Stimulated activated naive B cell treated with anti-CD40 and anti-IgM and Interleukin-4, amounts not matched to agents 10 μg/mL and 1 μg/mL and 100 μg/mL, for 72 hours (primary cell): ENCODE results near the gene PDE3B.
"Not testable (repeated sequence)": the region's sequence is repeated elsewhere in the genome, so short reads cannot be mapped to it uniquely, and the experiment has no call there.

Experiments
- ATAC-seq, 2 donors: fragments of 150-1000 bp; cut with Tn5 transposase; replicated peaks; 2 replicates each; pipeline ENCODE4 v1.10.0; 2021; ENCODE audit warnings: moderate library complexity in 1 of 2
- DNase-seq: peaks from one replicate; pipeline ENCODE4 v3.0.0; 2021
- H3K27ac Mint-ChIP-seq: one replicate; pipeline ENCODE4 v1.8.0; 2022; ENCODE audit warnings: mild to moderate bottlenecking, mixed read lengths
- H3K27me3 Mint-ChIP-seq, 2 donors: one replicate each; pipeline ENCODE4 v1.8.0; 2022; ENCODE audit warnings: mixed read lengths in 2 of 2
- H3K36me3 Mint-ChIP-seq, 2 donors: one replicate each; pipeline ENCODE4 v1.8.0; 2022; ENCODE audit warnings: mixed read lengths in 2 of 2, mild to moderate bottlenecking in 1 of 2
- H3K4me1 Mint-ChIP-seq, 2 donors: one replicate each; pipeline ENCODE4 v1.8.0; 2022; ENCODE audit warnings: mixed read lengths in 2 of 2, mild to moderate bottlenecking in 1 of 2
- H3K4me3 Mint-ChIP-seq, 2 donors: one replicate each; pipeline ENCODE4 v1.8.0; 2022; ENCODE audit warnings: mild to moderate bottlenecking in 2 of 2, mixed read lengths in 2 of 2, moderate library complexity in 1 of 2
- H3K9me3 Mint-ChIP-seq, 2 donors: one replicate each; pipeline ENCODE4 v1.8.0; 2022; ENCODE audit warnings: mixed read lengths in 2 of 2, mild to moderate bottlenecking in 1 of 2

The PDE3B gene

DNA sequence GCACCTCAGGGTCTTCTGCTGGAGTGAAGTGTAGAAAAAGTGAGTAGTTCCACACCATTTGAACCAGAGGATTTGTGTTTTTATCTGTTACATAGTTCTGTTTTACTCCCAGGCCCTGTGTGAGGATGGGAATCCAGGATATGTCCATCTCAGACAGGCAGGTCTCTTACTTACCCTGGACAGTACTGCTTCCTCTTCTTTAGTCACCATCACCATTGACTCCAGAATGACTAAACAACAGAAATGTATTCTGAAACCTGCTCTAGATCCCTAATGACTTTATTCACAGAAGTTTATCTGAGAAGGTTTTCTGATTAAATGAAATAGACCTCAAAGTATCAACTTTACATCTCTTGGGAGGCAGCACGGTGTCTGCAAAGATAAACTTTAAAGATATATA is 214.8 kb downstream of the PDE3B start:
- H3K36me3 Mint-ChIP-seq = peaks cover 6 to 11% of the 10 kb centered on the region in 2 donors
- no peak overlapping the region for H3K27ac Mint-ChIP-seq
- H3K9me3 Mint-ChIP-seq = peaks cover 5 to 9% of the 10 kb centered on the region in 2 donors
- H3K4me3 Mint-ChIP-seq = no peak overlapping the region
- no peaks in the 10 kb centered on the region for H3K4me1 Mint-ChIP-seq
- DNase-seq (no peak), ATAC-seq (no peak)
- no peaks in the 10 kb centered on the region for H3K27me3 Mint-ChIP-seq

DNA sequence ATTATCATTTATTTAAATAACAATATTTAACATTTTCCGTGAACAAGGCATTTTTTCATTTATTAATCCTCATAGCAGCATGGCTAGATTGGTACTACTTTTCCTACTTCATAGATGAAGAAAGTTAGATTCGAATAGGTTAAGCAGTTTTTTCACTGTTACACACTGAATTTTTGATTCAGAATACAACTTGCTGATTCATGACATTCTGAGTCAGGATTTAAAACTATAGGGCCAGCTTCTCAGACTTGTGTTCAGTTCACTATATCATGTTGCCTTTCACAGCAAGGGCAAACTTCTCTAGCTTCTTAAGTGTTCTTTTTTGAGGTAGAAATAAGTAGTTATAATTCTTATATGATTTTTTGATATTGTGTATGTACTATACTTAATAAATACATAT is 216.9 kb downstream of the PDE3B start:
- no peak for ATAC-seq
- no peak for DNase-seq
- no peak overlapping the region for H3K4me3 Mint-ChIP-seq
- H3K9me3 Mint-ChIP-seq = peaks cover 18 to 19% of the 10 kb centered on the region in 2 donors
- H3K27ac Mint-ChIP-seq = no peak overlapping the region
- H3K4me1 Mint-ChIP-seq = no peaks in the 10 kb centered on the region
- peaks cover 18 to 23% of the 10 kb centered on the region in 2 donors for H3K36me3 Mint-ChIP-seq
- peaks cover 0 to 4% of the 10 kb centered on the region in 2 donors for H3K27me3 Mint-ChIP-seq

DNA sequence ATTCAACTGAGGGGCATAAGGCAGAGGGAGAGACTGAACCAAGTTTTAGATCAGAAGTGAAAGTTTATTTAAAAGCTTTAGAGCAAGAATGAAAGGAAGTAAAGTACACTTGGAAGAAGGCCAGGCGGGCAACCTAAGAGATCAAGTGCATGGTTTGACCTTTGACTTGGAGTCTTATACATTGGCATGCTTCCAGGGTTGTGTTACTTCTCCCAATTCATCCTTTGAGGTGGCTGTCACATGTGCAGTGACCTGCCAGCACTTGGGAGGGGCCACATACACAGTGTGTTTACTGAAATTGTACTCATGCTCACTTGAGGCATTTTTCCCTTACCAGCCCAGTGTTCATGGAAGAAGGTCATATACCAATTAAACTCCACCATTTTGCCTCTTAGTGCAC is 218.1 kb downstream of the PDE3B start:
- Mint-ChIP-seq H3K36me3 (peaks cover 18% of the 10 kb centered on the region in 2 donors), H3K27ac (no peak overlapping the region), H3K4me3 (no peak overlapping the region), H3K4me1 (no peaks in the 10 kb centered on the region), H3K27me3 (peaks cover 0 to 4% of the 10 kb centered on the region in 2 donors), H3K9me3 (peaks cover 16 to 18% of the 10 kb centered on the region in 2 donors)
- ATAC-seq = no peak
- no peak for DNase-seq

DNA sequence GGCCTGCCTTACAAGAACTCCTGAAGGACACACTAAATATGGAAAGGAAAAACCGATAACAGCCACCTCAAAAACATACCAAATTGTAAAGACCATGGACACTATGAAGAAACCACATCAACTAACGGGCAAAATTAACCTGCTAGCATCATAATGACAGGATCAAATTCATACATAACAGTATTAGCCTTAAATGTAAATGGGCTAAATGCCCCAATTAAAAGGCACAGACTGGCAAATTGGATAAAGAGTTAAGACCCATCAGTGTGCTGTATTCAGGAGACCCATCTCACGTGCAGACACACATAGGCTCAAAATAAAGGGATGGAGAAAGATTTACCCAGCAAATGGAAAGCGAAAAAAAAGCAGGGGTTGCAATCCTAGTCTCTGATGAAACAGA is 220.2 kb downstream of the PDE3B start:
- H3K27me3 Mint-ChIP-seq, H3K27ac Mint-ChIP-seq, H3K4me1 Mint-ChIP-seq, H3K4me3 Mint-ChIP-seq, ATAC-seq, DNase-seq: not testable (repeated sequence)
- Mint-ChIP-seq H3K36me3 (peaks cover 18 to 20% of the 10 kb centered on the region in 2 donors), H3K9me3 (peaks cover 16 to 18% of the 10 kb centered on the region in 2 donors)

DNA sequence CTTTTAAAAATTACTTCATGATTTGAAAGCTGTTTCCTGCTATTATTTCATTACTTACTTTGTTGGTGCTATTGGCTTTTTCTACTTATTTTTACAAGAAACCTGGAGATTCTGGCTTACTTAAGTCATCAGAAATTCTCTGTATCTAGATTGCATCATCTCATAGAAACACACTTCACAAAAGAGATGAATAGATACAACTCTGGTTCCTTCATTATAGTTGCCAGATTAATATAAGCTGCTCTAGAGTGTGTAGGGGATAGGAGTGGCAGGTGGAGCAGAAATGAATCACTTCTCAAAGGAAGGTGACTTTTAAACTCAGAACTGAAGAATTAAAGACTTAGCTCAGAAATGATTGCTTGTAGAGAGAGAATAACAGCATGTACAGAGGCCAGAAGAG is 228.4 kb downstream of the PDE3B start:
- Mint-ChIP-seq H3K36me3 (peaks cover 4 to 6% of the 10 kb centered on the region in 2 donors), H3K27me3 (no peaks in the 10 kb centered on the region), H3K4me1 (no peaks in the 10 kb centered on the region), H3K4me3 (no peak overlapping the region), H3K9me3 (no peaks in the 10 kb centered on the region), H3K27ac (no peak overlapping the region)
- ATAC-seq = no peak
- DNase-seq = no peak

DNA sequence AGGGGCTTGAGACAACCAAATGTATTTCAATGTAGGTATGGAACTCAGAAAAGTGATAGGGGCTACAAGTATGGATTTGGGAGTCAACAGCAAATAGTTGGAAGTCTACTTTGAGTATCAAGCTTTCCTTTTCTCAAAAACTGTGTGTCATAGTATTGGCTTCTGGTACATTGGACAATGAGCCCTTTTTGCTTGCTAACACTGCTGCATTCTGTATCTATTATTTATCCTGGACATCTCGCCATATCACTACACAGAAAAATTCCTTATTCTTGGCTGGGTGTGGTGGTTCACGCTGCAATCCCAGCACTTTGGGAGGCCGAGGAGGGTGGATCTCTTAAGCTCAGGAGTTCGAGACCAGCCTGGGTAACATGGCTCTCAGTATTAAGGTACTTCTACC is 230.0 kb downstream of the PDE3B start:
- H3K27ac Mint-ChIP-seq = no peak overlapping the region
- no peak overlapping the region for H3K4me3 Mint-ChIP-seq
- no peaks in the 10 kb centered on the region for H3K9me3 Mint-ChIP-seq
- H3K4me1 Mint-ChIP-seq = peaks cover 3 to 12% of the 10 kb centered on the region in 2 donors
- DNase-seq (no peak), ATAC-seq (no peak)
- H3K36me3 Mint-ChIP-seq = peaks cover 7 to 17% of the 10 kb centered on the region in 2 donors
- no peaks in the 10 kb centered on the region for H3K27me3 Mint-ChIP-seq

DNA sequence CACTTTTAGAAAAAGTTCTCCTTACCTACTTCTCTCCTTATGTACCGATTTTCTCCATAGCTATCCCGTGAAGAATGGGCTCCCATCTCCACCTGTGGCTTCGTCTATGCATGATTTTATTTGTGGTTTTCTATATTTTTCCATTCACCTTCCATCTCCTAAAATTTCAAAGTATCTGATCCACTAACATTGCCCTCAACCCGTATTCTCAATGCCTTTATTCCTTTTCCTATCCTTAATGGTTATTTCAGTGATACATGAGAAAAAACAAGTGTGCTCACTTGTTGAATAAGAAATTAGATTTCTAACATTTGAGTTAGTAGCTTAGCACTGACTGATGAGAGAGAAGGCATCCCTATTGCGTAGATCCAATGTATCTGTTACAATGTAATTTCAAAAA is 231.6 kb downstream of the PDE3B start:
- ATAC-seq (no peak), DNase-seq (no peak)
- peaks cover 7 to 17% of the 10 kb centered on the region in 2 donors for H3K36me3 Mint-ChIP-seq
- peaks cover 3 to 13% of the 10 kb centered on the region in 2 donors for H3K4me1 Mint-ChIP-seq
- H3K4me3 Mint-ChIP-seq = no peak overlapping the region
- H3K27ac Mint-ChIP-seq = no peak overlapping the region
- H3K27me3 Mint-ChIP-seq = no peaks in the 10 kb centered on the region
- no peaks in the 10 kb centered on the region for H3K9me3 Mint-ChIP-seq

DNA sequence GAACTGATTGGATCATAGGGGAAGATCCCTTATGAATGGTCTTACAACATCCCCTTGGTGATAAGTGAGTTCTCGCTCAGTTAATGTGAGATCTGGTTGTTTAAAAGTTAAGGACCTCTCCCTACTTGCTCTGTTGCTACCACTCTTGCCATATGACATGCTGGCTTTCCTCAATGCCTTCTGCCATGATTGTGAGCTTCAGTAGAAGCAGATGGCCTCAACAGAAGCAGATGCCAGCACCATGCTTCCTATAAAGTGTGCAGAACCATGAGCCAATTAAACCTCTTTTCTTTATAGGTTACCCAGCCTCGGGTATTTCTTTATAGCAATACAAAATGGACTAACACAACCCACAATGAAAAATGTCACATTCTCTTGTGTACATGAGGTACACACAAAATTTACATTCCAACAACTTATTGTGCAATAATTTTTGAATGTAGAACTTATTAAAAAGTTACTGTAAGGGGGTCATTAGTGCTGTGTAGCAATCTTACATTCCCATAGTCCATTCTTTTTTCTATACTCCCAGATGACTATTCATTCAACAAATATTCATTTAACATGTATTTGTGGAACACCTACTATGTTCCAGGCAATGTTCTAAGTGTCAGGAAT is 238.1 kb downstream of the PDE3B start:
- H3K9me3 Mint-ChIP-seq = peaks cover 0 to 1% of the 10 kb centered on the region in 2 donors
- DNase-seq (no peak), ATAC-seq (no peak)
- no peaks in the 10 kb centered on the region for H3K27me3 Mint-ChIP-seq
- no peak overlapping the region for H3K4me3 Mint-ChIP-seq
- H3K36me3 Mint-ChIP-seq = peaks cover 9 to 24% of the 10 kb centered on the region in 2 donors
- no peak overlapping the region for H3K27ac Mint-ChIP-seq
- peaks cover 17 to 34% of the 10 kb centered on the region in 2 donors for H3K4me1 Mint-ChIP-seq

DNA sequence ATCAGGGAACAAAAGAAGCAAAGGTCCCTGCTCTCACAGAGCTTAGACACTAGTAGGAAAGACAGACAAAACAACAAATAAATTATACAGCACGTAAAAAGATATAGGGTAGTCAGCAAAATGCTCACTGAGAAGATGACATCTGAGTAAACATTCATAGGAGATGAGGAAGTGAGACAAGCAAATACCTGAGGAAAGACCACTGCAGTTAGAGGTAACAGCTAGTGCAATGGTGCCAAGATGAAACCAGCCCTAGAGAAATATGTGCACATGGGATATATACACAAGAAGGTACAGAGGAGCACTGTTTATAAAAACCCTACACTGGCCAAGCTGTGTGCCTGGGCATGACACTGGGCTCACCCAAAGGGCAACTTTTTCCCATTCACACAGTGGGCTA is 238.6 kb downstream of the PDE3B start:
- Mint-ChIP-seq H3K27ac (no peak overlapping the region), H3K27me3 (no peaks in the 10 kb centered on the region), H3K4me3 (no peak overlapping the region), H3K36me3 (peaks cover 9 to 24% of the 10 kb centered on the region in 2 donors), H3K9me3 (peaks cover 0 to 1% of the 10 kb centered on the region in 2 donors), H3K4me1 (peaks cover 18 to 39% of the 10 kb centered on the region in 2 donors)
- ATAC-seq (peak; percentile 65 to 67), DNase-seq (no peak)

DNA sequence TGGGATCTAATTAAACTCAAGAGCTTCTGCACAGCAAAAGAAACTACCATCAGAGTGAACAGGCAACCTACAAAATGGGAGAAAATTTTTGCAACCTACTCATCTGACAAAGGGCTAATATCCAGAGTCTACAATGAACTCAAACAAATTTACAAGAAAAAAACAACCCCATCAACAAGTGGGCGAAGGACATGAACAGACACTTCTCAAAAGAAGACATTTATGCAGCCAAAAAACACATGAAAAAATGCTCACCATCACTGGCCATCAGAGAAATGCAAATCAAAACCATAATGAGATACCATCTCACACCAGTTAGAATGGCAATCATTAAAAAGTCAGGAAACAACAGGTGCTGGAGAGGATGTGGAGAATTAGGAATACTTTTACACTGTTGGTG is 240.1 kb downstream of the PDE3B start:
- H3K9me3 Mint-ChIP-seq, H3K4me3 Mint-ChIP-seq, H3K27ac Mint-ChIP-seq, DNase-seq, ATAC-seq, H3K27me3 Mint-ChIP-seq: not testable (repeated sequence)
- Mint-ChIP-seq H3K4me1 (peaks cover 23 to 38% of the 10 kb centered on the region in 2 donors), H3K36me3 (peaks cover 8 to 16% of the 10 kb centered on the region in 2 donors)

DNA sequence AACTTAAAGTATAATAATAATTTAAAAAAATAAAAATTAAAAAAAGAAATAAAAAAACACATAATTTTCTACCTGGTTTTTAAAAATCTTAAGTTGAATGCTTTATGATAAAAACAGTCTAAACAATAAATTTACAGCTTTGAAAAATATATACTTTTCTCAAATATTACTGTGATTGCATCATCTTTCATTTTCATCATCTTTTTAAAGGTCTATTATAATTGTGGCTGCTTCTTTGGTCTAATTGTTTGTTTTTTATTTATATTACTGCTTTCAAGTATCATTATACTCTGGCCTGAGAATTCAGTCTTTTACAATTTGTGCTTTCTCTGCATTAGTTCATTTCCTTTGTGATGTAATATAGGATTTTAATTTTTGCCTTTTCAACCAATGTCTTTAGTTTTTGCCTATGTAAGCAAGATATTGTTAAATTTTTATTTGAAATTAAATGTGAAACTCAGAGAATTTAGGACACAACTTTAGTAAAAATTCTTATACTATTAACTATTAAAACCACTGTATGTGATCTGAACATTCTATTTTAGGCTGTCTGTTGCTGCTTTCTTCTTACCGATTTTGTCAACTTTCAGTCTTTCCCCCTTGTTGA is 241.2 kb downstream of the PDE3B start:
- no peak overlapping the region for H3K4me3 Mint-ChIP-seq
- no peak for ATAC-seq
- H3K9me3 Mint-ChIP-seq = peaks cover 0 to 1% of the 10 kb centered on the region in 2 donors
- peaks cover 8 to 16% of the 10 kb centered on the region in 2 donors for H3K36me3 Mint-ChIP-seq
- no peak for DNase-seq
- H3K27me3 Mint-ChIP-seq = no peaks in the 10 kb centered on the region
- peaks cover 25 to 47% of the 10 kb centered on the region in 2 donors for H3K4me1 Mint-ChIP-seq
- H3K27ac Mint-ChIP-seq = no peak overlapping the region

DNA sequence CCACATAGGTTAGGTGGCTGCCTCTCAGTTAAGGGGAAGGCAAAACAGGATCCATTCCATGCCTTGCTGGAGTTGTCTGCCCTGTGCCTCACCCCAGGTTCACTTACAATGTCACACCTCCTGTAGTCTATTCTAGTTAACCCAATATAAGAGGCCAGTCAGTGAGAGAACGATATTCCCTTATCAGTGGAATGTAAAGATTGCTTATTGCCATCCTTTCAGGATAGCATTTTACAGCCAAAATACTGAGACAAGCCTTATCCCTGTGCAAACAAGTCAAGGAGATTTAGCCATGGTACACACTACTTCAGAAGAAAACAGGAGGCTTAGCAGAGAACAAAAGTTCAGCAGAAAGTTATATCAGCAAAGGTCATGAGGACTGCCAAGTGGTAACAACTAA is 242.9 kb downstream of the PDE3B start:
- Mint-ChIP-seq H3K27me3 (no peaks in the 10 kb centered on the region), H3K4me1 (peaks cover 35 to 55% of the 10 kb centered on the region in 2 donors), H3K36me3 (peaks cover 10 to 21% of the 10 kb centered on the region in 2 donors), H3K27ac (no peak overlapping the region), H3K4me3 (no peak overlapping the region), H3K9me3 (peaks cover 0 to 1% of the 10 kb centered on the region in 2 donors)
- DNase-seq (no peak), ATAC-seq (no peak)

DNA sequence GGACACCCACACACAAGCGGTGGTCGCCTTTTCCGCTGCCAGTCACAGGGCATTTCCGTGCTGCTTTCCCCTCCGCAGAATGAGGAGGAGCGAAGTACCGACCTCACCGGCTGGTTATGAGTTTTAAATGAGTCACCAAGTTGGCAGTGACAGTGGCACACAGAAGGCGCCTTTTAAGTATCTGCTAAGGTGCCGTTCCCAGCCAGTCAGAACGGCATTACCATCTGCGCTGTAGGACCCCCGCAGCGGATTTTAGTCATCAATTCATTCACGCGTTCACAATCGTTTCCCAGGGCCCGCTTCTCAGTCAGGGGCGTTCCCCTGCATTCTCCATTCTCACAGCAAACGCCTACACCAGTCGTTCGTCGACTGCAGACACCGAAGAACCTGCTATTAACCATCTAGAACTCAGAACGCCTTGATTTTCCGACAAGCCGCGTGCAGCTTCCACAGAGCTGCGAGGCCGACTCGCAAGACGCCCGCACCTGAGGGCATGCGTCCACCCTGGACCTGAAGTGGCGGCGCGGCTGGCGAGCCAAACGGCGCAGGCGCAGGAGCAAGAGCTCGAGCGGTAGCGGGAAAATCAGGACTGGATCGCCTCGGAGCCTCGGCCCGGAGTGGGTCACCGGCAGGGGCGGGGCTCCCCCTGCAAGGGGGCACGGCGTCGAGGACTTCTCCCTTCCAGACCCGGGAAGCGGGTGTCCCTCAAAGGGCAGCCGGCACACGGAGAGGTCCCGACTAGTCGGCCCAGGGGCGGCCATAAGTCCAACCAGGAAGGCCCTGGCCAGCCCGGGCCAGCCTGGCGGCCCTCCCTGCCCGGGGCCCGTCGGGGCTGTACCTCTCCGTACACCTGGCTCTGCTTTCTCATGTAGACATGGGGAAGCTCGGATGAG is 247.8 kb downstream of the PDE3B start:
- DNase-seq (peak; percentile 88), ATAC-seq (peak; percentile 68 to 78)
- peak overlapping the region; percentile 94 to 95 for H3K4me3 Mint-ChIP-seq
- peak overlapping the region; percentile 99 for H3K27ac Mint-ChIP-seq
- H3K36me3 Mint-ChIP-seq = peaks cover 4 to 10% of the 10 kb centered on the region in 2 donors
- H3K27me3 Mint-ChIP-seq = peaks cover 0 to 6% of the 10 kb centered on the region in 2 donors
- H3K9me3 Mint-ChIP-seq = no peaks in the 10 kb centered on the region
- H3K4me1 Mint-ChIP-seq = peaks cover 25 to 50% of the 10 kb centered on the region in 2 donors

DNA sequence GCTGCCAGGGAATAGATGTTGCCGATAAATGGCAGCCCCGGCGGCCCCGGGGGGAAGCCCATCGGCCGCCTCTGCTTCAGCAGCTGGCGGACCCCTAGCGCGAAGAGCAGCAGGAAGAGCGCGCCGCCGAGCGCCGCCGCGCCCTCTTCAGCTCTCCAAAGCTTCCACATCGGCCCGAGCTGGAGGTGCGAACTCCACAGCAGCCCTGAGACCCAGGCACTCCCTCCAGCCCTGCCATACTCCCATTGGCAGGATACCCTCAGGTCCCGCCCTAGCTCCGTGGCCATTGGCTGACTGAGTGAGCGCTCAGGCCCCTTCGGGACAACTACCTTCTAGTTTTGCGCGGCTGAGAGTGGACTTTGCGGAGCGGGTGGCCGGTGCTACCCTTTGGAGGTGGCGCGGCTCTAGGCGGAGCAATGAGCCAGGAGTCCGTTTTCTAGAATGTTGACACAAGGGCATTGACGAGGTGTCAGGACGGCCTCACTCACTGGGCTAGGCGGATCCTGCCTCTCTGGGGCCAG is 248.5 kb downstream of the PDE3B start, which contains the start of gene CYP2R1:
Gene CYP2R1 (minus strand): TSS at position 196 of the 521 bp plus-strand sequence. CDS start 26 bp downstream, at position 170.
- H3K4me1 Mint-ChIP-seq = peaks cover 22 to 43% of the 10 kb centered on the region in 2 donors
- ATAC-seq (peak; percentile 85 to 91), DNase-seq (peak; percentile 93)
- H3K27ac Mint-ChIP-seq = peak within 1 kb of the TSS; percentile 99
- H3K36me3 Mint-ChIP-seq = peaks cover 4 to 10% of the 10 kb centered on the region in 2 donors
- peaks cover 0 to 6% of the 10 kb centered on the region in 2 donors for H3K27me3 Mint-ChIP-seq
- peak within 1 kb of the TSS; percentile 94 to 95 for H3K4me3 Mint-ChIP-seq
- no peaks in the 10 kb centered on the region for H3K9me3 Mint-ChIP-seq
